Lung (tissue), 12 donors: ENCODE data around the gene SCAMP3. TPM values are rescaled to one million over a fixed set of nuclear protein-coding genes. Genes with fewer than 3 reads are reported as not detected.

Source experiments
- ATAC-seq: fragments of 200-7000 bp; cut with Tn5 transposase; one replicate; pipeline ENCODE4 v1.9.1; 2020; ENCODE audit warnings: moderate number of reproducible peaks; ENCODE audit not compliant: insufficient read depth, low FRiP score
- DNase-seq, 3 donors: peaks; one replicate each; pipeline ENCODE4 v3.0.0-alpha.2; 2013 to 2017
- H3K27ac ChIP-seq, 2 donors: one replicate each; pipeline ENCODE4 v1.5.1; 2013; ENCODE audit warnings: mild to moderate bottlenecking in 2 of 2, moderate library complexity in 2 of 2, control low read depth in 1 of 2, inconsistent platforms in 1 of 2, low read depth in 1 of 2, low read length in 1 of 2
- H3K27me3 ChIP-seq, 3 donors: one replicate each; pipeline ENCODE4 v1.5.1; 2013; ENCODE audit warnings: low read length in 2 of 3; ENCODE audit not compliant: control insufficient read depth in 3 of 3, insufficient read depth in 3 of 3
- H3K36me3 ChIP-seq, 4 donors: one replicate each; pipeline ENCODE4 v1.5.1; 2013; ENCODE audit warnings: low read length in 4 of 4, mild to moderate bottlenecking in 1 of 4, moderate library complexity in 1 of 4; ENCODE audit not compliant: control insufficient read depth in 4 of 4, insufficient read depth in 4 of 4
- H3K4me1 ChIP-seq, 5 donors: one replicate each; pipeline ENCODE4 v1.5.1; 2013; ENCODE audit warnings: low read length in 5 of 5, mild to moderate bottlenecking in 2 of 5, moderate library complexity in 1 of 5; ENCODE audit not compliant: control insufficient read depth in 5 of 5, insufficient read depth in 5 of 5
- H3K4me3 ChIP-seq: one replicate; pipeline ENCODE4 v1.5.1; 2013; ENCODE audit warnings: mild to moderate bottlenecking, control low read depth, moderate library complexity
- H3K9ac ChIP-seq, 2 donors: one replicate each; pipeline ENCODE4 v1.5.1; 2013; ENCODE audit warnings: low read length in 2 of 2, control low read depth in 1 of 2; ENCODE audit not compliant: insufficient read depth in 1 of 2
- H3K9me3 ChIP-seq, 4 donors: one replicate each; pipeline ENCODE4 v1.5.1; 2013; ENCODE audit warnings: low read length in 3 of 4, mild to moderate bottlenecking in 1 of 4, moderate library complexity in 1 of 4; ENCODE audit not compliant: control insufficient read depth in 4 of 4, insufficient read depth in 3 of 4
- WGBS, 2 donors: extraction: QIAGEN DNeasy Blood & Tissue Kit; methylation state at CpG; one replicate each; pipeline ENCODE4 v1.1.7; 2013; 5-methylcytosine and 5-hydroxymethylcytosine counted together
- polyA plus RNA-seq, 2 donors: library from polyadenylated mRNA; stranded (reverse); fragments of 200-250 nt; gene quantifications; one replicate each; pipeline ENCODE4 v1.2.1, GENCODE V29; 2013
- total RNA-seq, 2 donors: library from RNA; depleted of rRNA in 1 of 2; stranded (reverse); fragments of >200 nt in 1 of 2; gene quantifications; one replicate each; pipeline ENCODE4 v1.2.1, GENCODE V29; 2014 to 2021
- TF ChIP-seq, protein P1 (sequence below): IDR thresholded peaks from 2 replicates; pipeline ENCODE4 v1.5.1; 2012; ENCODE audit warnings: mild to moderate bottlenecking; ENCODE audit errors: control extremely low read depth, extremely low read depth
- donor health status: control.
- donor health status: control.
- donor health status: Bipolar disorder and iron deficiency.
- donor health status: healthy.
- donor health status: DM: yes; HTN: yes; CAD: no.

SCAMP3 gene
- total and polyA plus RNA-seq, 4 donors, result 29.9 to 90.3 (median 69.8) TPM

DNA sequence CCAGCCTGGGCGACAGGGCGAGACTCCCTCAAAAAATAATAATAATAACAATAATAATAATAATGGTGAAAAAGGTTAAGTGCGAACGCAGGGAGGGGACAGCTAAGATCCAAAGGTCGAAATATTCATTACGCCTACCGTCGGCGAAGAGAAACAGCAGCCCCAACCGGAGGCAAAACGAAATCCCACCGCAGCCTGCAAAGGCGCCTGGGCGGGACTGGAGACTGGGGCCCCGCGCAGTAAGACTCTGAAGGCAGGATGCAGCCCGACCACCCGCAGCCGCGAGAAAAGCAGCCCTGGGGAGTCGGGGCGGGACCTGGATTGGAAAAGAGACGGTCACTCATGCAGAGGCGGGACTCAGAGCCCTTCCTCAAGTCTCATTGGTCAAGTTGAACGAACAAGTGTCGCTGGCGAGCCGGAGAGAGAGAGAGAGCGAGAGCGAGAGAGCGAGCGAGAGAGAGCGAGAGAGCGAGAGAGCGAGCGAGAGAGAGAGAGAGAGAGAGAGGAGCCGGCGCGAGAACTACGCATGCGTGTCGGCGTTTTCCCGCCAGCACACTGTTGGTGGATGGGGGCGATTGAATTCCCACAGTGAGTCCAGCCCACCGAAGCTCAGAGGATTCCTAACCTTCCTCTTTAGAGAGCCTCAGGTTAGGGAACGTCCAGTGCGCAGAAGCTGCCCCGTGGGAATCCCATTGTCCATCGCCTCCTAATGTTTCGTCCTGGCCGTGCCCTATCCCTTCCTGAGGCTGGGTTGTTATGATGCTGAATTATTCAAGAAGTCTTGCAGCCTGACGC is 17.6 kb downstream of the SCAMP3 start:
- WGBS, 2 donors, result 0 to 1% methylated on average over 53 of the region's 53 CpGs
- TF ChIP-seq, protein P1, sequence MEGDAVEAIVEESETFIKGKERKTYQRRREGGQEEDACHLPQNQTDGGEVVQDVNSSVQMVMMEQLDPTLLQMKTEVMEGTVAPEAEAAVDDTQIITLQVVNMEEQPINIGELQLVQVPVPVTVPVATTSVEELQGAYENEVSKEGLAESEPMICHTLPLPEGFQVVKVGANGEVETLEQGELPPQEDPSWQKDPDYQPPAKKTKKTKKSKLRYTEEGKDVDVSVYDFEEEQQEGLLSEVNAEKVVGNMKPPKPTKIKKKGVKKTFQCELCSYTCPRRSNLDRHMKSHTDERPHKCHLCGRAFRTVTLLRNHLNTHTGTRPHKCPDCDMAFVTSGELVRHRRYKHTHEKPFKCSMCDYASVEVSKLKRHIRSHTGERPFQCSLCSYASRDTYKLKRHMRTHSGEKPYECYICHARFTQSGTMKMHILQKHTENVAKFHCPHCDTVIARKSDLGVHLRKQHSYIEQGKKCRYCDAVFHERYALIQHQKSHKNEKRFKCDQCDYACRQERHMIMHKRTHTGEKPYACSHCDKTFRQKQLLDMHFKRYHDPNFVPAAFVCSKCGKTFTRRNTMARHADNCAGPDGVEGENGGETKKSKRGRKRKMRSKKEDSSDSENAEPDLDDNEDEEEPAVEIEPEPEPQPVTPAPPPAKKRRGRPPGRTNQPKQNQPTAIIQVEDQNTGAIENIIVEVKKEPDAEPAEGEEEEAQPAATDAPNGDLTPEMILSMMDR, result peak; percentile 100
- H3K36me3 ChIP-seq, result peaks cover 0 to 11% (median 6%) of the 10 kb centered on the region in 4 donors

DNA sequence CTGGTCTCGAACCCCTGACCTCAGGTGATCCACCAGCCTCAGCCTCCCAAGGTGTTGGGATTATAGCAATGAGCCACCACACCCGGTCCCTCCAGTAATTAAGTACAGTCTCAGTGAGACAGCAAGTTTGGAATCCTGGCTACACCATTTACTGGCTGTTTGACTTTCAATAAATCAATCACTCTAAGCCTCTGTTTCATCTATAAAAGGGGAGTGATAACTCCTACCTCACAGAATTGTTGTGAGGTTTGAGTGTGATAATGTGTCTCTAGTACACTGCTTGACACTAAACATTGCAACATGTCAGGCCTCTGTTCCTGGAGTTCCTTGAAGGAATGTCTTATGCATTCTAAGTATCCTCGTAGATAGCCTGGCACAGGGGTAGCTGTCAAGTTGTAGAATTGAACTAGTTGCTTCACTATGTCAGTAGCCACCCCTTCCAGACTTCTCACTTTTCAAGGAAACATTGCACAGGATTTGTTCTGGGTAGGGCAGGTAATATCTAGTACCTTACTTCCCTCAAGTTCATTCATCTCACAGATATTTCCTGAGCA is 19.3 kb downstream of the SCAMP3 start:
- ATAC-seq, result no peak
- no peak overlapping the region for H3K4me3 ChIP-seq
- H3K9me3 ChIP-seq, result no peaks in the 10 kb centered on the region
- peak overlapping the region in 1 of 2 donors; percentile 45 for H3K27ac ChIP-seq
- H3K36me3 ChIP-seq, result peaks cover 0 to 11% (median 3%) of the 10 kb centered on the region in 4 donors
- DNase-seq, result no peak
- H3K27me3 ChIP-seq, result no peaks in the 10 kb centered on the region
- TF ChIP-seq, protein P1, result no peak
- 72 to 79% methylated on average over 3 of the region's 3 CpGs for WGBS, 2 donors
- H3K9ac ChIP-seq, result no peak overlapping the region
- H3K4me1 ChIP-seq, result peaks cover 0 to 23% (median 4%) of the 10 kb centered on the region in 5 donors

More for the DNA sequence above, 17.6 kb downstream of the SCAMP3 start:
- ATAC-seq (peak; percentile 83), DNase-seq (peak; percentile 99 to 100 (median 100))
- H3K9ac ChIP-seq, result peak overlapping the region in 1 of 2 donors; percentile 77
- H3K4me1 ChIP-seq, result peaks cover 0 to 23% (median 4%) of the 10 kb centered on the region in 5 donors
- H3K4me3 ChIP-seq, result peak overlapping the region; percentile 37
- no peaks in the 10 kb centered on the region for H3K27me3 ChIP-seq
- H3K9me3 ChIP-seq, result no peaks in the 10 kb centered on the region
- peak overlapping the region; percentile 74 to 88 for H3K27ac ChIP-seq

GRCh38 chr1:155241841-155242264 is 20.3 kb downstream of the SCAMP3 start:
- H3K36me3 ChIP-seq, result peaks cover 0 to 9% (median 0%) of the 10 kb centered on the region in 4 donors
- no peak overlapping the region for H3K4me3 ChIP-seq
- no peaks in the 10 kb centered on the region for H3K9me3 ChIP-seq
- WGBS, 2 donors, result 35 to 59% methylated on average over 4 of the region's 4 CpGs
- no peak for DNase-seq
- no peaks in the 10 kb centered on the region for H3K27me3 ChIP-seq
- H3K9ac ChIP-seq, result no peak overlapping the region
- TF ChIP-seq, protein P1, result no peak
- ATAC-seq, result no peak
- peak overlapping the region in 1 of 2 donors; percentile 62 for H3K27ac ChIP-seq
- H3K4me1 ChIP-seq, result peaks cover 0 to 23% (median 4%) of the 10 kb centered on the region in 5 donors
